ENCODE measurements around the gene CACNA2D3. TPM values are rescaled to one million over a fixed set of nuclear protein-coding genes. Genes with fewer than 3 reads are reported as not detected.
A peak's percentile ranks its signal among the peaks of the same experiment; 100 is the strongest.

CACNA2D3 gene
- polyA plus RNA-seq, 2 of the 4 experiments (the other 2 are of a cell fraction) = 0.04 to 0.05 TPM

DNA sequence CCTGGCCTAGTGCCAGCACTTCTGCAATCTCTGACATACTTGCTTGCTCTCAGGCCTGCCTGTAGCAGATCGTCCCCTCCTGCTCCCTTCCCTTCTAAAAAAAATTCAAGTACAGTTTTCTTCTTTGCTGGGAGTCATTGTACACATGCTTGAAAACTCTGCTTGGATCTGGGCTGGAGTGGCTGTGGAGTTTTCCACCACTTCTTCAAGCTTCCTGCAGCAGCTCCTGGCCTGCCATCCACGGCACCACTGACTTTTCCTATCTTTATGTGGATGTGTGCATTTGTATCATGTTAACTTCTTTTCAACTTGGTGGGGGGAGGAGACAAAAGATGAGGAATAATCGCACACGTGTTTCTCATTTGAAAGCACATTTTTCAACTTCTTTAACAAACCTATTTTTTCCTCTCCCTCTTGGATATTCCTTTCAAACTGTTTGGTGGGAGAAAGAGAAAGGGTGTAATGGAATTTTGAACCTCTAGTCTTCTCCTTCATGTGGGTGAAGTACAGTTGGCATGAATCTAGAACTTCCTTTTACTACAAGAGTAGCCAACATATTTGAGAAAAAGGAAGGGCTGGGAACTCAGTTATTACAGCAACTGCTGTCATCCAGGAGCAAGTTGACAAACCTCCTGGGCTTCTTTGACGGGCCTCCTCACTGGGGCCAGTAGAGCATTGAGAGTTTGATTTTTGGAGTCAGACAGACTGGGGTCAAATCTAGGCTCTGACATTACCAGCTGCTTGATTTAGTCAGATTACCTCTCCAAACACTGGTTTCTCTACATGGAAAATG is 866.7 kb downstream of the CACNA2D3 start:
- no peak for ATAC-seq
- Histone ChIP-seq H3K4me3 (no peak overlapping the region), H3K27ac (no peak overlapping the region), H3K4me2 (no peak overlapping the region), H3K4me1 (no peaks in the 10 kb centered on the region), H3K9me3 (no peaks in the 10 kb centered on the region)
- ChIA-PET CTCF (no interaction called here), POLR2A (no interaction called here)
- 33% methylated on average over 5 of the region's 5 CpGs for WGBS (ENCODE audit: missing lambda C conversion rate)
- DNase-seq (ENCODE audit: low read depth in 1 of 2, low spot score in 1 of 2) = no peak
- TF ChIP-seq POLR2AphosphoS2 (conservative IDR thresholded peaks at IDR 0.05; ENCODE audit: low read length) (no peak), FOSB (CRISPR knock-in tag; IDR thresholded peaks at IDR 0.05) (no peak), RARB (CRISPR knock-in tag; IDR thresholded peaks at IDR 0.05) (no peak), ESRRA (IDR thresholded peaks at IDR 0.05; ENCODE audit: borderline replicate concordance, low read length) (no peak), CEBPB (IDR thresholded peaks at IDR 0.05) (no peak)
- TF ChIP-seq, protein P1, sequence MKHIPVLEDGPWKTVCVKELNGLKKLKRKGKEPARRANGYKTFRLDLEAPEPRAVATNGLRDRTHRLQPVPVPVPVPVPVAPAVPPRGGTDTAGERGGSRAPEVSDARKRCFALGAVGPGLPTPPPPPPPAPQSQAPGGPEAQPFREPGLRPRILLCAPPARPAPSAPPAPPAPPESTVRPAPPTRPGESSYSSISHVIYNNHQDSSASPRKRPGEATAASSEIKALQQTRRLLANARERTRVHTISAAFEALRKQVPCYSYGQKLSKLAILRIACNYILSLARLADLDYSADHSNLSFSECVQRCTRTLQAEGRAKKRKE (CRISPR knock-in tag; IDR thresholded peaks at IDR 0.05; ENCODE audit: low read depth) = no peak
- TF ChIP-seq, protein P2, sequence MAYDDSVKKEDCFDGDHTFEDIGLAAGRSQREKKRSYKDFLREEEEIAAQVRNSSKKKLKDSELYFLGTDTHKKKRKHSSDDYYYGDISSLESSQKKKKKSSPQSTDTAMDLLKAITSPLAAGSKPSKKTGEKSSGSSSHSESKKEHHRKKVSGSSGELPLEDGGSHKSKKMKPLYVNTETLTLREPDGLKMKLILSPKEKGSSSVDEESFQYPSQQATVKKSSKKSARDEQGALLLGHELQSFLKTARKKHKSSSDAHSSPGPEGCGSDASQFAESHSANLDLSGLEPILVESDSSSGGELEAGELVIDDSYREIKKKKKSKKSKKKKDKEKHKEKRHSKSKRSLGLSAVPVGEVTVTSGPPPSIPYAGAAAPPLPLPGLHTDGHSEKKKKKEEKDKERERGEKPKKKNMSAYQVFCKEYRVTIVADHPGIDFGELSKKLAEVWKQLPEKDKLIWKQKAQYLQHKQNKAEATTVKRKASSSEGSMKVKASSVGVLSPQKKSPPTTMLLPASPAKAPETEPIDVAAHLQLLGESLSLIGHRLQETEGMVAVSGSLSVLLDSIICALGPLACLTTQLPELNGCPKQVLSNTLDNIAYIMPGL (CRISPR knock-in tag; IDR thresholded peaks at IDR 0.05; ENCODE audit: borderline replicate concordance) = no peak
- FAIRE-seq = no peak

GRCh38 chr3:54994111-54994513 is 871.8 kb downstream of the CACNA2D3 start:
- POLR2A ChIA-PET = no interaction called here
- no peak for ATAC-seq
- H3K4me1 ChIP-seq = no peaks in the 10 kb centered on the region
- H3K4me3 ChIP-seq = no peak overlapping the region
- CTCF ChIA-PET = no interaction called here
- no peak overlapping the region for H3K27ac ChIP-seq
- no peak for DNase-seq (ENCODE audit: low read depth in 1 of 2, low spot score in 1 of 2)
- TF ChIP-seq FOXS1 (CRISPR knock-in tag; IDR thresholded peaks at IDR 0.05) (no peak), EHF (CRISPR knock-in tag; IDR thresholded peaks at IDR 0.05) (no peak), ZSCAN20 (CRISPR knock-in tag; IDR thresholded peaks at IDR 0.05) (no peak), HDAC2 (IDR thresholded peaks at IDR 0.05) (no peak)
- no peaks in the 10 kb centered on the region for H3K9me3 ChIP-seq
- no peak for FAIRE-seq
- 4% methylated on average over 5 of the region's 5 CpGs for WGBS (ENCODE audit: missing lambda C conversion rate)
- no peak overlapping the region for H3K4me2 ChIP-seq

DNA sequence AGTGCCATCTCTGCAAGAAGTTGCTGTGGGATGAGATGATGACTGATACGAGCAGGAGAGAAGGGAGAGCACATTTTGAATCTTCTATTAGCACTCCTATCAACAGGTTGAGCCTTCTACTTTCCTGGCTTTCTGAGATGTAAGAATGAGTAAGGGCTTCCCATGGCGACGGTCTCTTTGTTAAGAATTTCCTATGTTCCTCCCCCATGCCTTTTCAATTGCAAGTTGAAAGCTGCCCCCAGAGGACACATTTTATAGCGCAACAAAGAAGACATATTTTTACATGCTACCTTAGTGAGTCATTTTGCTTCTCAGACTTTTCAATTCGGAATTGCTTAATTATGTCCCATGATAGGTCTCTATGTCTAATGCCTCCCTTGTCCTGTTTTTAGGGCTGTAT is 876.8 kb downstream of the CACNA2D3 start:
- 26% methylated on average over 5 of the region's 5 CpGs for WGBS (ENCODE audit: missing lambda C conversion rate)
- FAIRE-seq (no peak), DNase-seq (ENCODE audit: low read depth in 1 of 2, low spot score in 1 of 2) (peak; percentile 27 to 44), ATAC-seq (peak; percentile 54 to 66; a peak in 5 of 6 replicates)
- H3K9me3 ChIP-seq = no peaks in the 10 kb centered on the region
- ChIA-PET CTCF (interaction anchor here (1.1 to 1.3 kb wide), 2 partner anchors 14 to 129 kb away, joined by 3 to 6 read pairs; no protein-coding TSS in a partner anchor), POLR2A (no interaction called here)
- peaks cover 4% of the 10 kb centered on the region; the same call in 1 of the 3 replicates for H3K4me1 ChIP-seq
- peak overlapping the region; percentile 33; the same call in 1 of the 3 replicates for H3K4me2 ChIP-seq
- no peak overlapping the region for H3K27ac ChIP-seq
- TF ChIP-seq HOXB5 (CRISPR knock-in tag; IDR thresholded peaks at IDR 0.05) (no peak), HOXB13 (CRISPR knock-in tag; IDR thresholded peaks at IDR 0.05; ENCODE audit: low read depth) (no peak), CEBPB (IDR thresholded peaks at IDR 0.05) (0 out of 4 replicates have a peak, but pooled peaks of 1 of the 2 experiments have one; percentile 6), FOSL2 (IDR thresholded peaks at IDR 0.05) (no peak), FOSL2 (CRISPR knock-in tag; IDR thresholded peaks at IDR 0.05) (peak; percentile 29; the same call in 1 of the 2 replicates), CTCF (IDR thresholded peaks at IDR 0.05) (peak; percentile 10; the same call in 1 of the 3 replicates)
- H3K4me3 ChIP-seq = no peak overlapping the region

Measured in A549 (cell line).